GM23248 (cell line): ENCODE results near the gene RAD51B. TPM values are rescaled to one million over a fixed set of nuclear protein-coding genes. Genes with fewer than 3 reads are reported as not detected.

Experiments used
- DNase-seq: peaks from one replicate; pipeline ENCODE4 v3.0.0-alpha.2; 2015
- H2AFZ ChIP-seq: fragments of 200-600 bp; sonication (generic); 2 replicates; pipeline ENCODE4 v1.6.1; 2016; ENCODE audit warnings: antibody characterized with exemption
- H3F3A ChIP-seq: fragments of 200-600 bp; sonication (generic); 2 replicates; pipeline ENCODE4 v1.6.1; 2016; ENCODE audit warnings: mild to moderate bottlenecking, antibody characterized with exemption, mixed run types; ENCODE audit not compliant: insufficient read depth
- H3K27ac ChIP-seq: fragments of 200-600 bp; sonication (generic); 2 replicates; pipeline ENCODE4 v1.5.1; 2016; ENCODE audit warnings: mild to moderate bottlenecking
- H3K27me3 ChIP-seq: fragments of 200-600 bp; sonication (generic); replicated peaks from 2 replicates; pipeline ENCODE4 v1.6.1; 2016; ENCODE audit warnings: mild to moderate bottlenecking; ENCODE audit not compliant: insufficient read depth
- H3K36me3 ChIP-seq: fragments of 200-600 bp; sonication (generic); 2 replicates; pipeline ENCODE4 v1.6.1; 2016; ENCODE audit warnings: low read depth, mild to moderate bottlenecking
- H3K4me1 ChIP-seq: fragments of 200-600 bp; sonication (generic); 2 replicates; pipeline ENCODE4 v1.6.1; 2016; ENCODE audit warnings: mild to moderate bottlenecking; ENCODE audit not compliant: insufficient read depth
- H3K4me2 ChIP-seq: fragments of 200-600 bp; sonication (generic); one replicate; pipeline ENCODE4 v1.6.1; 2016; ENCODE audit warnings: mild to moderate bottlenecking; ENCODE audit not compliant: unreplicated experiment
- H3K4me3 ChIP-seq: fragments of 200-600 bp; sonication (generic); 2 replicates; pipeline ENCODE4 v1.5.1; 2016; ENCODE audit warnings: mild to moderate bottlenecking
- H3K79me2 ChIP-seq: fragments of 200-600 bp; sonication (generic); 2 replicates; pipeline ENCODE4 v1.6.1; 2016; ENCODE audit warnings: mild to moderate bottlenecking; ENCODE audit not compliant: insufficient read depth
- H3K9ac ChIP-seq: fragments of 200-600 bp; sonication (generic); 2 replicates; pipeline ENCODE4 v1.6.1; 2016; ENCODE audit warnings: mild to moderate bottlenecking
- H3K9me2 ChIP-seq: fragments of 200-600 bp; sonication (generic); 2 replicates; pipeline ENCODE4 v1.6.1; 2016; ENCODE audit warnings: mixed run types, mild to moderate bottlenecking, moderate library complexity; ENCODE audit not compliant: insufficient read depth
- H3K9me3 ChIP-seq: fragments of 200-600 bp; sonication (generic); one replicate; pipeline ENCODE4 v1.6.1; 2017; ENCODE audit warnings: low read depth
- H4K20me1 ChIP-seq: fragments of 200-600 bp; sonication (generic); 2 replicates; pipeline ENCODE4 v1.6.0; 2016; ENCODE audit not compliant: insufficient read depth
- EZH2 ChIP-seq: fragments of 200-600 bp; sonication (generic); IDR thresholded peaks from 2 replicates; pipeline ENCODE4 v1.6.1; 2018; ENCODE audit warnings: antibody characterized with exemption, mild to moderate bottlenecking; ENCODE audit not compliant: insufficient read depth, poor library complexity, severe bottlenecking
- EZH2phosphoT487 ChIP-seq: fragments of 200-600 bp; sonication (generic); IDR thresholded peaks from 2 replicates; pipeline ENCODE4 v1.6.1; 2018; ENCODE audit warnings: antibody characterized with exemption, moderate library complexity, mild to moderate bottlenecking, low read depth; ENCODE audit not compliant: insufficient read depth
- WGBS, 2 experiments: methylation state at CpG; one replicate each; pipeline ENCODE4 v1.1.6; 2015 to 2017; ENCODE audit warnings: low lambda C conversion rate in 2 of 2, low coverage in 1 of 2; ENCODE audit errors: missing lambda C conversion rate in 2 of 2; 5-methylcytosine and 5-hydroxymethylcytosine counted together
- in situ Hi-C: fragments of 300-500 bp; cut with MboI; formaldehyde crosslinking; loops from 2 replicates; pipeline ENCODE4 v1.15.0; 2020
- polyA plus RNA-seq: library from polyadenylated mRNA; unstranded; fragments of >200 nt; fragmentation: Nextera tagmentation; extraction: Ambion mirVana; gene quantifications from 2 replicates; pipeline ENCODE4 v1.2.1, GENCODE V29; 2016
- total RNA-seq: library from RNA; depleted of rRNA; stranded (reverse); fragments of >200 nt; shearing (Covaris generic); gene quantifications from 2 replicates; pipeline ENCODE4 v1.2.3, GENCODE V29; 2014

The RAD51B gene
- total and polyA plus RNA-seq, 2 experiments from 2014 or later = 4.0 to 8.8 TPM

GRCh38 chr14:68568907-68569897 is 749.6 kb downstream of the RAD51B start:
- Histone ChIP-seq H2AFZ (no peak overlapping the region), H3F3A (no peaks in the 10 kb centered on the region; the same call in 1 of the 2 replicates), H3K4me1 (0 out of 2 replicates have a peak, but pooled peaks cover 4% of the 10 kb centered on the region), H3K27ac (no peak overlapping the region), H3K4me3 (no peak overlapping the region), H3K79me2 (no peaks in the 10 kb centered on the region), H3K9ac (no peak overlapping the region), H3K27me3 (no peaks in the 10 kb centered on the region), H3K9me3 (no peaks in the 10 kb centered on the region), H4K20me1 (no peaks in the 10 kb centered on the region), H3K9me2 (0 out of 2 replicates have a peak, but pooled peaks cover 2% of the 10 kb centered on the region), H3K36me3 (no peaks in the 10 kb centered on the region), H3K4me2 (no peak overlapping the region)
- no peak for TF ChIP-seq EZH2
- TF ChIP-seq EZH2phosphoT487 = no peak
- in situ Hi-C loops = no loop called here
- WGBS, 2 experiments = 83 to 85% methylated on average over 13 of the region's 13 CpGs
- no peak for DNase-seq

GRCh38 chr14:68569970-68570409 is 750.4 kb downstream of the RAD51B start:
- Histone ChIP-seq H2AFZ (no peak overlapping the region), H3K9me2 (0 out of 2 replicates have a peak, but pooled peaks cover 2% of the 10 kb centered on the region), H3K9ac (no peak overlapping the region), H3K4me1 (peaks cover 8% of the 10 kb centered on the region), H3K4me2 (no peak overlapping the region), H3F3A (no peaks in the 10 kb centered on the region; the same call in 1 of the 2 replicates), H3K27ac (no peak overlapping the region), H3K9me3 (no peaks in the 10 kb centered on the region), H3K79me2 (no peaks in the 10 kb centered on the region), H3K27me3 (no peaks in the 10 kb centered on the region), H3K4me3 (no peak overlapping the region), H4K20me1 (no peaks in the 10 kb centered on the region), H3K36me3 (no peaks in the 10 kb centered on the region)
- in situ Hi-C loops = no loop called here
- 96% methylated on average over 4 of the region's 4 CpGs for WGBS, 2 experiments
- TF ChIP-seq EZH2 = no peak
- no peak for TF ChIP-seq EZH2phosphoT487
- DNase-seq = no peak

- Histone ChIP-seq H3K36me3 (no peaks in the 10 kb centered on the region), H4K20me1 (no peaks in the 10 kb centered on the region), H2AFZ (no peak overlapping the region), H3K27me3 (no peaks in the 10 kb centered on the region), H3K9me3 (no peaks in the 10 kb centered on the region), H3K79me2 (no peaks in the 10 kb centered on the region), H3K4me2 (no peak overlapping the region), H3K9me2 (0 out of 2 replicates have a peak, but pooled peaks cover 2% of the 10 kb centered on the region), H3K4me1 (peaks cover 16% of the 10 kb centered on the region), H3K9ac (no peak overlapping the region), H3K4me3 (no peak overlapping the region), H3K27ac (no peak overlapping the region), H3F3A (peaks cover 4% of the 10 kb centered on the region)
- TF ChIP-seq EZH2 (no peak), EZH2phosphoT487 (no peak)
- WGBS, 2 experiments = 92 to 93% methylated on average over 4 of the region's 4 CpGs
- in situ Hi-C loops = no loop called here
- DNase-seq = no peak
Observed at GRCh38 chr14:68571114-68571591, 751.6 kb downstream of the RAD51B start.

- H3K9ac ChIP-seq = no peak overlapping the region
- WGBS, 2 experiments = 85 to 88% methylated on average over 10 of the region's 10 CpGs
- H3K9me2 ChIP-seq = 0 out of 2 replicates have a peak, but pooled peaks cover 2% of the 10 kb centered on the region
- no peak overlapping the region for H2AFZ ChIP-seq
- H3K9me3 ChIP-seq = no peaks in the 10 kb centered on the region
- H4K20me1 ChIP-seq = no peaks in the 10 kb centered on the region
- H3F3A ChIP-seq = peaks cover 13% of the 10 kb centered on the region
- no peak for DNase-seq
- peaks cover 25% of the 10 kb centered on the region for H3K4me1 ChIP-seq
- no peaks in the 10 kb centered on the region for H3K36me3 ChIP-seq
- no peak overlapping the region for H3K27ac ChIP-seq
- no peak overlapping the region for H3K4me2 ChIP-seq
- no peak for TF ChIP-seq EZH2phosphoT487
- TF ChIP-seq EZH2 = no peak
- in situ Hi-C loops = no loop called here
- H3K4me3 ChIP-seq = no peak overlapping the region
- H3K27me3 ChIP-seq = no peaks in the 10 kb centered on the region
- H3K79me2 ChIP-seq = no peaks in the 10 kb centered on the region
Observed at GRCh38 chr14:68571928-68572525, 752.4 kb downstream of the RAD51B start.
